Tibial nerve (tissue), 4 donors: ENCODE data around the gene ANKRD34C.

Experiments used
- CTCF ChIP-seq, 5 experiments: fragments of 200-600 bp in 3 of 5; fragments of 450-650 bp in 2 of 5; sonication (generic) in 3 of 5; IDR thresholded peaks; one replicate each; pipeline ENCODE4 v1.5.1; 2016 to 2019; ENCODE audit warnings: antibody characterized with exemption in 5 of 5, mild to moderate bottlenecking in 3 of 5, moderate library complexity in 2 of 5
- EP300 ChIP-seq, 2 donors: sonication (generic); formaldehyde crosslinking; IDR thresholded peaks; one replicate each; pipeline ENCODE4 v1.6.1; 2017; ENCODE audit warnings: antibody characterized with exemption in 2 of 2, mild to moderate bottlenecking in 1 of 2
- POLR2A ChIP-seq, 2 donors: fragments of 450-650 bp; IDR thresholded peaks; one replicate each; pipeline ENCODE4 v1.6.1; 2017; ENCODE audit warnings: antibody characterized with exemption in 2 of 2, mild to moderate bottlenecking in 2 of 2, moderate library complexity in 2 of 2

GRCh38 chr15:79290642-79291275 lies 8.2 kb downstream of the ANKRD34C start:
- no peak for TF ChIP-seq CTCF (IDR thresholded peaks at IDR 0.05)
- TF ChIP-seq POLR2A (IDR thresholded peaks at IDR 0.05): no peak
- TF ChIP-seq EP300 (IDR thresholded peaks at IDR 0.05): no peak
